Activated CD4-positive, alpha-beta T cell treated with anti-CD3 and anti-CD28 coated beads, Interleukin-2, amount 10 ng/mL, durations not matched to agents 7 days and 5 days (primary cell): ENCODE data around the gene RAD17. TPM values are rescaled to one million over a fixed set of nuclear protein-coding genes. Genes with fewer than 3 reads are reported as not detected.
"Not testable (repeated sequence)": the region's sequence is repeated elsewhere in the genome, so short reads cannot be mapped to it uniquely, and the experiment has no call there.

Experiments used
- CTCF ChIA-PET: fragments of 350-600 bp; sonication (Branson Sonifier 250); formaldehyde crosslinking; loops from one replicate; lab custom pipeline; 2021; ENCODE audit warnings: antibody characterized with exemption; lab: Charles Lee
- POLR2A ChIA-PET: fragments of 350-600 bp; sonication (Branson Sonifier 250); formaldehyde crosslinking; loops from one replicate; lab custom pipeline; 2021; ENCODE audit warnings: antibody characterized with exemption; lab: Charles Lee
- DNase-seq: peaks from one replicate; pipeline ENCODE4 v3.0.0-alpha.2; 2020
- H3K27ac Mint-ChIP-seq: one replicate; pipeline ENCODE4 v1.8.0; 2021; ENCODE audit warnings: mild to moderate bottlenecking, moderate library complexity, mixed read lengths
- H3K27me3 Mint-ChIP-seq: one replicate; pipeline ENCODE4 v1.8.0; 2021; ENCODE audit warnings: mixed read lengths
- H3K36me3 Mint-ChIP-seq: one replicate; pipeline ENCODE4 v1.8.0; 2021; ENCODE audit warnings: low read depth, mixed read lengths
- H3K4me1 Mint-ChIP-seq: one replicate; pipeline ENCODE4 v1.8.0; 2021; ENCODE audit warnings: mixed read lengths
- H3K4me3 Mint-ChIP-seq: one replicate; pipeline ENCODE4 v1.8.0; 2021; ENCODE audit warnings: mild to moderate bottlenecking, moderate library complexity, mixed read lengths
- H3K9me3 Mint-ChIP-seq: one replicate; pipeline ENCODE4 v1.8.0; 2021; ENCODE audit warnings: mixed read lengths
- total RNA-seq, 2 experiments: library from RNA; stranded (reverse); gene quantifications; one replicate each; pipeline ENCODE4 v1.2.3, GENCODE V29; 2021

RAD17 gene
- total RNA-seq, 2 experiments from 2014 or later, result 23.6 to 26.8 TPM

DNA sequence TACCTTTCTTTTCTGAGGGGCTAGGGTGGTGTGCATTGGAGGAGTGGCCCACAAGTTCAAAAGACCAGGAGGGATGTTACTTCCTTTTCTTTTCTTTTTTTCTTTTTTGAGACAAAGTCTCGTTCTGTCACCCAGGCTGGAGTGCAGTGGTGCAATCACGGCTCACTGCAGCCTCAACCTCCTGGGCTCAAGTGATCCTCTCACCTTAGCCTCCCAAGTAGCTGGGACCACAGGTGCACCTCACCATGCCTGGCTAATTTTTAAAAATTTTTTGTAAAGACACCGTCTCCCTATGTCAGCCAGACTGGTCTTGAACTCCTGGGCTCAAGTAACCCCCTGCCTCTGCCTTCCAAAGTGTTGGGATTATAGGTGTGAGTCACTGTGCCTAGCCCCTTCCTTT is 83.9 kb downstream of the RAD17 start:
- H3K36me3 Mint-ChIP-seq, DNase-seq, POLR2A ChIA-PET, H3K27ac Mint-ChIP-seq, H3K4me1 Mint-ChIP-seq, CTCF ChIA-PET, H3K27me3 Mint-ChIP-seq, H3K4me3 Mint-ChIP-seq, H3K9me3 Mint-ChIP-seq: not testable (repeated sequence)

DNA sequence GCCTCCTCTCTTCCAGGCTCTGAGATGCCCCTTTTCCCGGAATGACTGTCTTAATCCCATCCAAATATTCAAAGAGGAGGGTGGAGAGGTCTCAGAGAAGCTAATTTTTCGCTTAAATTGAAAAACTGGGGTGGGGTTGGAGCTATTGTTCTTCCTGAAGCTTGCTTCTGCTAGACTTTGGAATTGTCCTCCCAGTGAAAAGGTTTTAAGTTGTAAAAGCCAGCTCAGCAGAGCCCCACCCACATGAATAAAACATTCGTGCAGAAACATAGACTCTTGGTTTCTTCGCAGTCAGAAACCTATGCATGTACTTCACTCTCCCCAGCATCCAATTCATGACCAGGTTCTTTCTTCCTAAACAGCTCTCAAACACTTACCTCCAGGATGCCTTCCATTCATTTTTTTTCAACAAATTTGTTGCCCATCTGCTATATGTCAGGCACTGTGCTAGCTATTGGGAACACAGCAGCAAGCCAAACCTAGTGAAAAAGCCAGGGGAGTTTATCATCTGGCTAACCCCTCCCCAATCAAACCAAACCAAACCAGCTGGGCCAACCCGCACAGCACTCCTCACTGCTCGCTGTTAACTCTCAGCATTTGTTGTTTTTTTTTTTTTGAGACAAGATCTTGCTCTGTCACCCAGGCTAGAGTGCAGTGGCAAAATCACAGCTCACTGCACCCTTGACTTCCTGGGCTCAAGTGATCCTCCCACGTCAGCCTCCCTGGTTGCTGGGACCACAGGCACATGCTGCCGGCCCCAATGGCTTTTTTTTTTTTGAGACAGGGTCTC is 85.0 kb downstream of the RAD17 start:
- no peaks in the 10 kb centered on the region for H3K4me1 Mint-ChIP-seq
- H3K9me3 Mint-ChIP-seq, result no peaks in the 10 kb centered on the region
- H3K27ac Mint-ChIP-seq, result no peak overlapping the region
- H3K36me3 Mint-ChIP-seq, result no peaks in the 10 kb centered on the region
- no peak overlapping the region for H3K4me3 Mint-ChIP-seq
- ChIA-PET POLR2A (no interaction called here), CTCF (no interaction called here)
- H3K27me3 Mint-ChIP-seq, result peaks cover 2% of the 10 kb centered on the region
- DNase-seq, result no peak

DNA sequence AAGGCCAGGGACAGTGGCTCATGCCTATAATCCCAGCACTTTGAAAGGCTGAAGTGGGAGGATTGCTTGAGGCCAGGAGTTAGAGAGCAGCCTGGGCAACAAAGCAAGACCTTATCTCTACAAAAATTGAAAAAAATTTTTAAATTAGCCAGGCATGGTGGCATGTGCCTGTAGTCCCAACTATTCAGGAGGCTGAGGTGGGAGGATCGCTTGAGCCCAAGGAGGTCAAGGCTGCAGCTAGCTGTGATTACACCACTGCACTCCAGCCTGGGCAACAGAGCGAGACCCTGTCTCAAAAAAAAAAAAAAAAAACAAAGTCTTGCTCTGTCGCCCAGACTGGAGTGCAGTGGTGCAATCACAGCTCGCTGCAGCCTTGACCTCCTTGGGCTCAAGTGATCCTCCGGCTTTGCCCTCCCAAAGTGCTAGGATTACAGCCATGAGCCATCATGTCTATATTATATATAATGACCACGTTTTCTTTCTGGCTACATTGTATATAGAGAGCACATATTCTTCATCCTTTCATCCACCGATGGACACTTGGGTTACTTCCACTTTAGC is 85.9 kb downstream of the RAD17 start:
- H3K4me3 Mint-ChIP-seq, H3K27ac Mint-ChIP-seq, POLR2A ChIA-PET, H3K9me3 Mint-ChIP-seq, H3K27me3 Mint-ChIP-seq, H3K36me3 Mint-ChIP-seq, H3K4me1 Mint-ChIP-seq, DNase-seq: not testable (repeated sequence)
- CTCF ChIA-PET, result interaction anchor here (0.7 kb wide), 1 partner anchor 49 kb away, joined by 4 read pairs; no protein-coding TSS in a partner anchor

DNA sequence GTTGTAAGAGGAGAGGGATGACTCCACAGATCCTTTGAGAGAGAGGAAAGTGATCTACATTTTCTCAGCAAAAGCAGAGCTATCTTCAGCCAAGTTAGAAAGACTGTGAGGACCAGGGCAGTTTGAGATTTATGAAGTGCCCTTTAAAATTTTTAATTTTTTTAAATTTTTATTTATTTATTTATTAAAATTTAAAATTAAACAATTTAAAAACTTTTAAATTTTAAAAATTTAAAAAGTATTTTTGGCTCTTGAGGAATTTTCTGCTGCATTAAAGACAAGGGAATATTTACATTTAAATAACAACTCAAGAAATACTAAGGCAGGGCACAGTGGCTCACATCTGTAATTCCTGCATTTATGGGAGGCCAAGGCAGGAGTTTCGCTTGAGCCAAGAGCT is 92.6 kb downstream of the RAD17 start:
- POLR2A ChIA-PET, result no interaction called here
- no peaks in the 10 kb centered on the region for H3K4me1 Mint-ChIP-seq

More for the DNA sequence above, 92.6 kb downstream of the RAD17 start:
- CTCF ChIA-PET, result no interaction called here
- Mint-ChIP-seq H3K4me3 (no peak overlapping the region), H3K27ac (no peak overlapping the region), H3K27me3 (no peaks in the 10 kb centered on the region), H3K36me3 (no peaks in the 10 kb centered on the region), H3K9me3 (no peaks in the 10 kb centered on the region)
- DNase-seq, result no peak

Other genes starting within 250 kb of the RAD17 start
- 100 to 1,000 TPM; 175 to 182 TPM for gene CCNB1, start 202.7 kb upstream of the RAD17 start, total RNA-seq
- gene CENPH, start 180.2 kb upstream of the RAD17 start, total RNA-seq, result 10 to 100 TPM; 40.0 to 42.6 TPM
- 10 to 100 TPM; 24.3 to 29.1 TPM for gene CDK7, start 134.9 kb upstream of the RAD17 start, total RNA-seq
- gene CCDC125, start 37.0 kb upstream of the RAD17 start, total RNA-seq, result 1 to 10 TPM; 8.2 to 8.8 TPM
- 10 to 100 TPM; 26.7 to 33.3 TPM for gene AK6, start 298 bp upstream of the RAD17 start, total RNA-seq
- gene TAF9, start 298 bp upstream of the RAD17 start, total RNA-seq, result 10 to 100 TPM; 53.7 to 61.4 TPM
- gene MARVELD2, start 45.3 kb downstream of the RAD17 start, total RNA-seq, result under 1 TPM; 0.07 to 0.17 TPM
- gene OCLN, start 123.0 kb downstream of the RAD17 start, total RNA-seq, result 1 to 10 TPM; 3.9 to 4.6 TPM
- 10 to 100 TPM; 27.1 to 30.7 TPM for gene GTF2H2C, start 190.4 kb downstream of the RAD17 start, total RNA-seq